GM10266 (cell line): ENCODE results near the gene EBP.

Experiments used
- DNase-seq: peaks from one replicate; pipeline ENCODE4 v3.0.0; 2012; ENCODE audit errors: extremely low spot score
- TF ChIP-seq, protein P1 (sequence below): IDR thresholded peaks from 2 replicates; pipeline ENCODE4 v1.5.1; 2012; ENCODE audit warnings: mild to moderate bottlenecking, low read depth; ENCODE audit not compliant: control insufficient read depth, insufficient read depth; ENCODE audit errors: missing control alignments

EBP gene

DNA sequence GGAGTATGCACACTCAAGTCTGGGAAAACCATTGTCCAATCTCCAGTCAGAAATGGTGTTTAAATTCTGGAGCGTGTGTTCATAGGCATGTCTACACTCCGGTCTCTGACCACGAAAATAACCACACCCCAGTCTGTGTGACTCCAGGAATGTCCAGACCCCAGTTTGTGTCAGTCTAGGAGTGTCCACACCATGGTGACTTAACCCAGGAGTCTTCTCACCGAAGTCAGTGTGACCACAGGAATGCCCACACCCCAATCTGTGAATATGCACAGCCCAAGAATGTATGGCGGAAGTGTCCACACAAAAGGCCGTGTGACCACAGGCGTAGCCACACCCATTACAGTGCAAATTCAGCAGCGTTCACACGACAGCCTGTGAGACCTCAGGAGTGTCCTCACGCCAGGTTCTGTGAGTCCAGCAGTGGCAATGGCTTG lies 34.2 kb upstream of the EBP start:
- TF ChIP-seq, protein P1, sequence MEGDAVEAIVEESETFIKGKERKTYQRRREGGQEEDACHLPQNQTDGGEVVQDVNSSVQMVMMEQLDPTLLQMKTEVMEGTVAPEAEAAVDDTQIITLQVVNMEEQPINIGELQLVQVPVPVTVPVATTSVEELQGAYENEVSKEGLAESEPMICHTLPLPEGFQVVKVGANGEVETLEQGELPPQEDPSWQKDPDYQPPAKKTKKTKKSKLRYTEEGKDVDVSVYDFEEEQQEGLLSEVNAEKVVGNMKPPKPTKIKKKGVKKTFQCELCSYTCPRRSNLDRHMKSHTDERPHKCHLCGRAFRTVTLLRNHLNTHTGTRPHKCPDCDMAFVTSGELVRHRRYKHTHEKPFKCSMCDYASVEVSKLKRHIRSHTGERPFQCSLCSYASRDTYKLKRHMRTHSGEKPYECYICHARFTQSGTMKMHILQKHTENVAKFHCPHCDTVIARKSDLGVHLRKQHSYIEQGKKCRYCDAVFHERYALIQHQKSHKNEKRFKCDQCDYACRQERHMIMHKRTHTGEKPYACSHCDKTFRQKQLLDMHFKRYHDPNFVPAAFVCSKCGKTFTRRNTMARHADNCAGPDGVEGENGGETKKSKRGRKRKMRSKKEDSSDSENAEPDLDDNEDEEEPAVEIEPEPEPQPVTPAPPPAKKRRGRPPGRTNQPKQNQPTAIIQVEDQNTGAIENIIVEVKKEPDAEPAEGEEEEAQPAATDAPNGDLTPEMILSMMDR: no peak

DNA sequence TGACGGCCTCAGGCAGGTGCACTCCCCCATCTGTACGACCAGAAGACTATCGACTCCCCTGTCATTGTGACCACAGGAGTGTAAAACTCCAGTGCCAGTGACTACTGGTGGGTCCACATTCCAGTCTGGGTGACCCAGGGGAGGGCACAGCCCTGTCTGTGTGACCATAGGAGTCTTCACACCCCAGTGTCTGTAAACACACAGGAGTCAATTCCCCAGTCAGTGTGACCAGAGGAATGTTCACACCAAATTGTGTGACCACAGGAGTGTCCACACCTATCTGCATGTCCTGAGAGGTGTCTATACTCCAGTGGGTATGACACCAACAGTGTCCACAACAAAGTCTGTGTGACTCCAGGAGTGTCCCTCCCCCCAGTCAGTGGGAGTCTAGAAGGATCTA lies 33.6 kb upstream of the EBP start:
- no peak for DNase-seq
- TF ChIP-seq, protein P1: no peak

More for the DNA sequence above, 34.2 kb upstream of the EBP start:
- no peak for DNase-seq

DNA sequence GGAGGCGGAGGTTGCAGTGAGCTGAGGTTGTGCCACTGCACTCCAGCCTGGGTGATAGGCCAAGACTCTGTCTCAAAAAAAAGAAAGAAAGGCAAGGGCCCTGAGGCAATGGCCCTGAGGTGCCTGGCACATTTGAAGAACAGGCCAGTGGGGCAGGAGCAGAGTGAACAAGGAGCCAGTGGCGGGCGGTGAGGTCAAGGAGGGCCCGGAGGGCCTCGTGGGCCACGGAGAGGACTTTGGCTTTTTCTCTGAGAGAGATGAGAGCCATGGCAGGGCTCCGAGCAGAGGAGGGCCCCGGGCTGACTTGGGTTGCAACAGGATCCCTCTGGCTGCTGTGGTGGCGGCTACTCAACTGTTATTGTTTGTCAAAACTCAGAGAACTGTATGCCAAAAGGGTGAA lies 32.3 kb upstream of the EBP start:
- TF ChIP-seq, protein P1: no peak
- DNase-seq: no peak

DNA sequence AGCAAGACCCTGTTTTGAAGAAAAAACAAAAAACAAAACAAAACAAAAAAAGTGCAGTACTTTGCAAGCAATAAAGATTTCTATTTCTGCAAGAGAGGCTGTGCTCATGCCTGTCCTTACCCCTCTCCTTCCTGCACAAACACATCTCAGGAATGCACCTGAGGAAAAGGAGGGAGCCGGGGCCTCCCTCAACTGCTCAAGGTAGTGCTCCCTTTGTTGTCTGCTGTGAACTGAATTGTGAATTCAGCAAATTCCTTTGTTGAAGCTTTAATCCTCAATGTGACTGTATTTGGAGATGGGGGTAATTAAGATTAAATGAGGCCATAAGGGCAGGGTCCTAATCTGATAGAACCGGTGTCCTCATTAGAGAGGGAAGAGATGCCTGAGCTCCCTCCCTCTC lies 31.7 kb upstream of the EBP start:
- TF ChIP-seq, protein P1: no peak
- DNase-seq: no peak

DNA sequence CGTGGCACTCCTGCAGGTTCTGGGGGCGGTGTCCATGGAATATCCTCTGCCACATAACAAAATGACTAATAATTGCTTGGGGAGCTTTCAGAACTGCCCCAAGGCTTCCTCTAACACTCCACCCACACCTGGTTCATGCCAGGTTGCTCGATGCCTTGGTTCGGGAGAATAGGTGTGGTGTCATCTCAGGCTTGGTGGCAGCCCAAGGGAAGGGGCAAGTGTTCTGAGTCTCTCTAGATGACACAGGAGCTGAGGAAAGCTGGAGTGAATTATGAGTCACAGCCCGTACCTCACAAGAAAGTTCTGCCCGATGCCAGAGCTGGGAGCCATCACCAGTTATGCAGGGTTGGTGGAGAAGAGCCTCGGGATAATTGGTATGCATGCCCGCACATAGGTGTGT lies 30.9 kb upstream of the EBP start:
- DNase-seq: no peak
- TF ChIP-seq, protein P1: no peak

DNA sequence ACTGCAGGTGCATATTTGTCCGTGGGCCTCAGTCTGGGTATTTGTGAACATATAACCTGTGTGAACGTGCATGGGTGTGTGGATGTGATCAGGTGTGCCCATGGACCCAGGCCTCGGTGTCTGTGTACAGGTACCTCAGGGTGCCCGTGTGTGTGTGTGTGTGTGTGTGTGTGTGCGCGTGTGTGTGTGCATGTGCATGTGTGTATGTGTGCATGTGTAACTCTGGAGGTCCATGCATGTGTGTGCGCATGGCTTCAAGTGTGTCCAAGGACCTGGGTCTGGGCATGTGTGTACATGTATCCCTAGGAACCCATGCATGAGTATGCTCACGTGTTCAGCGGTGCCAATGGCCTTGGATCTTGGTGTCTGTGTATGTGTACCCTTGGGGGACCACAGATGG lies 29.8 kb upstream of the EBP start:
- TF ChIP-seq, protein P1: no peak
- no peak for DNase-seq

DNA sequence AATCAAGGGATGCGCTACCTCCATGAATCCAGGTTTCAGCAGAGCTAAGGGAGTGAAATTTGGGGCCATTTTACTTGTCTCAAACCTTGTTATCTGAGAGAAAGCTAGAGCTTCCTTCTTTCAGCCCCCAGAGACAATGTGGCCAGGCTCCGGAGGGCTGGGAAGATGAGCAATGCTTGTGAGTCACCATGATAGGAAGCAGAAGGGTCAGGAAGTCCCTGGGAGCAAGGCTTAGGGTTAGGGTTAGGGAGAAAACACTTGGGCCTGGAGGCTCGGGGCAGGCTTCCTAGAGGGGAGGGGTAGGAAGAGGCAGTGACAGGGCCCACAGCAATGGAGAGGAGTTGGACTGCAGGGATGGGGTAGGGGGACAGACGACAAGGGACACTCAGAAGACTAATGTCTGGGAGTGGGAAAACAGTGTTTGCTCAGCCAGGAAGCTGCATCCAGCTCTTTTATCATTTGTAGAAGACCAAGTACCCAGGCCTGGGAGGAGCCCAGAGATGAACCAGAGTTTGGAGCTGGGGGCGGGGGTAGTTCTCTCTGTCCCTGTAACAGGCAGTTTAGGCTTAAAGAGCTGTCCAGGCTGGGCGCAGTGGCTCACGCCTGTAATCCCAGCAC lies 29.2 kb upstream of the EBP start:
- TF ChIP-seq, protein P1: no peak
- no peak for DNase-seq
